Panc1 (cell line): Measurements from ENCODE around the gene CDC42BPA.

Experiments used
- CTCF ChIP-seq: fragments of 450-650 bp; IDR thresholded peaks from 2 replicates; pipeline ENCODE4 v1.5.1; 2017; ENCODE audit warnings: mild to moderate bottlenecking
- POLR2AphosphoS5 ChIP-seq: IDR thresholded peaks from 2 replicates; pipeline ENCODE4 v1.6.1; 2012; ENCODE audit warnings: mild to moderate bottlenecking, low read depth, low read length, moderate library complexity
- REST ChIP-seq, 2 experiments: IDR thresholded peaks; 2 replicates each; pipeline ENCODE4 v1.6.1; 2011 to 2012; ENCODE audit warnings: low read depth in 2 of 2, control low read depth in 1 of 2, low read length in 1 of 2, mild to moderate bottlenecking in 1 of 2, moderate library complexity in 1 of 2; ENCODE audit not compliant: insufficient read depth in 1 of 2
- SIN3A ChIP-seq: IDR thresholded peaks from 2 replicates; pipeline ENCODE4 v1.6.1; 2012; ENCODE audit warnings: low read depth, mild to moderate bottlenecking, low read length, moderate library complexity, borderline replicate concordance; ENCODE audit not compliant: insufficient read depth
- TCF7L2 ChIP-seq: IDR thresholded peaks from 2 replicates; pipeline ENCODE4 v1.6.1; 2011; ENCODE audit warnings: mild to moderate bottlenecking, low read depth, low read length, inconsistent platforms

- TF ChIP-seq POLR2AphosphoS5 (no peak), CTCF (no peak), TCF7L2 (no peak), SIN3A (no peak), REST (IDR thresholded peaks at IDR 0.05; ENCODE audit: insufficient read depth in 1 of 2, low read depth in 2 of 2, low read length in 1 of 2) (no peak)
Observed at GRCh38 chr1:227343206-227343605, 24.9 kb upstream of the CDC42BPA start.
